ENCODE data around the gene PCDH9.

The PCDH9 gene

DNA sequence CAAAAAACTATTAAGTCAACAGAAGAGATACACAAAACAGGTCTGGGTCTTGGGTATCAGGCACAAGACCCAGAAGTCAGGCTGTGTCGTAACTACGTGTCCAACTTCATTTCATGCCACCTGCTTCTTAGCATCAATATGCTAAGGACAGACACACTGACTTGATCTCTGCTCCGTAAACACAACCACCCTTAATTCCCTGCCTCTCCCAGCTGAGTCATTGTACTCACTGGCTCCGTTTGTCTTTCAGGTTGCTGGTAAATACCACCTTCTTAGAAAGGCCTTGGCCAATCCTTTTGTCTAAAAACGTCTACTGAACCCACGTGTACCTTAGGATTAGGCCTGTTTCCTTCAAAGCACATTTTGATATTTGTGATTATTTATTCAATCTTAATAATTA, 726.2 kb downstream of the PCDH9 start:
- no peak for DNase-seq

DNA sequence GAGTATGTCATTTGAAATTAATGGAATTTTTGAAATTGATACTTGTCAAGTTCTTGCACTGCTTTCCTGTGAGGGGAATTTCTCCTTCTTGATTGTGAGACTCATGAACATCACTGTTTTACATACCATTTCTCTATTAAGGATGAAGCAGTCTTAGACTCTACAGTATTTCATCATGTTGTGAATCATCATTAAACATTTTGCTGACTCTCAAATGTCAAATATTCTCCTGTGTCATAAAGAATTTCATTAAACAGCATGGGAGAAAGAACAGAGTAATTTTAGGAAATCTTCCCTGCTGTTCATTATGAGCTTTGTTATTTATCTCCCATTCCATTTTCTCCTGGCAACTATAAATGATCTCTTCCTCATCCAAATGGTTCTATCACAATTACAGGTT, 729.0 kb downstream of the PCDH9 start:
- DNase-seq: no peak

DNA sequence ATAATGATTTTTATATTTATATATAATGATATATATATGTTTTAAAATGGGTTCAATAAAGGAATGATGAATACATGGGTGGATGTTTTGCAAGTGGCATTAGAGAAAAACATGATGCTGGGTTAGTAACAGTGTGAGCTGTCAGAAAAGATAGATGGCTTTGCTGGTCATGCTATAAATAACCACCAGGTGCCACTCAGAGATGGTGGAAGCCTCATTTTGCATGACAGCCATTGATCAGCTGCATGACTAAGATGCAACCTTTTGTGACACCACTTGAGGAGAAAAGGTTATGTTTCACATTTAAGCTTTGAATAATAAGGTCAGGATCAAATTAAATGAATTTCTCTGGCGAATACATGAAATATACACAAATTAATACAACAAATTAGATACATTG, 737.7 kb downstream of the PCDH9 start:
- no peak for DNase-seq

- no peak for DNase-seq
Observed at GRCh38 chr13:66491251-66491650, 738.9 kb downstream of the PCDH9 start.

GRCh38 chr13:66489586-66489985, 740.5 kb downstream of the PCDH9 start:
- DNase-seq: no peak

DNA sequence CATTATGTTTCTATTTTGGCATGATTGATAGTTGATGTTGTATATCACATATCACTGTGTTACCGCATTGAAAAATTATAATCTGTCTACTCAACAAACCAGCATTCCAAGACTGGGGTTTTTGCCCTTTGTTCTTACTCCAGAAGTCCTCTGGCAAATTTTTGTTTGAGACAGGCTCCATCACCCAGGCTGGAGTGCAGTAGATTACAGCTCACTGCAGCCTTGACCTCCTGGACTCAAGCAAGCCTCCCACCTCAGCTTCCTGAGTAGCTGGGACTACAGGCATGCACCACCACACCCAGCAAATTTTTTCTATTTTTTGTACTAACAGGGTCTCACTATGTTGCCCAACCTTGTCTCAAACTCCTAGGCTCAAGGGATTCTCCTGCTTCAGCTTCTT, 741.0 kb downstream of the PCDH9 start:
- DNase-seq: no peak

- DNase-seq: no peak
Observed at GRCh38 chr13:66483712-66484111, 746.4 kb downstream of the PCDH9 start.

- no peak for DNase-seq
Observed at GRCh38 chr13:66482836-66483235, 747.3 kb downstream of the PCDH9 start.

DNA sequence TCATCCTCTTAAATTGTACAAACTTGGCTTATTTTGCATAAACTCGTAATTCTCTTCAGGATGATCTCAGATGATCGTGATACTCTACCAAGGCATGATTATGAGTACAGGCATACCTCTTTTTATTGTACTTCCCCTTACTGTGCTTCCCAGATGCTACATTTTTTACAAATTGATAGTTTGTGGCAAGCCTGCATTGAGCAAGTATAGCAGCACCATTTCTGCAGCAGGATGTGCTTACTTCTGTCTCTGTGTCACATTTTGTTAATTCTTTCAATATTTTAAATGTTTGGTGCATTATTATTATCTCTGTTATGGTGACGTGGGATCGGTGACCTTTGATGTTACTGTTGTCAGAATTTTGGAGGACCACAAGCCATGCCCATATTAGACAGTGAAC, 752.3 kb downstream of the PCDH9 start:
- DNase-seq: no peak

DNA sequence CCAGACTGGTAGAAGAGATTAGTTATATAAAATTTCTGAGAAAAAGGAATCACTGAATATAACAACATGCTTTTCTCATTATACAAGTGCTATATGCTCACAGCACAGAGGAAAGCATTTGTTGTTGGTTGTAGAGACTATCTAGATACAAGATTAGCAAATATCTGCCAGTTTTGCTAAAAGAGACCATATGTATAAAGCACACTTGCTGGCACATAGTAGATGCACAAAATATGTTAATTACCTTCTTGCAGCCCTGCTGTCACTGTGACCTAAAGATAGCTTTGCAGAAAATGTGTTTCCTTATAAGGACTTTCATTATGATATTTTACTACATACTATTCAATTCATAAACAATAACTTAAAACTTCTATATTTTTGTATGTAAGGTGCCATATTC, 755.1 kb downstream of the PCDH9 start:
- DNase-seq: no peak

DNA sequence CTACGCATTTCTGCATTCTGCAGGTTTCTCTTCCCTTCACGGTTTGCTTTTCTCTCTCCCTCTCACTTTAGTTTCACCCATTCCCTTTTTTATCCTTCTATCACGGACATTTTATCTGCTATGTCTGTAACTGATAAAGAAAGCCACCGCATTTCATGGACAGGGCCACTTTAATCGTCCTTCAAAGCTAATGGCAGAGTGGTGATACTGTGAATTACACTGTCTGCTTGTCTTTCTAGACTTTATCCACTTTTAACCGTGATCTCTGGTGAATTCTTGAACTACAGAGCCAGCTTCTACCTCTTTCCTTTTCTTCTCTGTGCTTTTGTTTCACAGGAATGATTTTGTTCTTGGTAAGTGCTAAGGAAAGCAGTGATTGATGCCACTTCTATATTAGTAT, 760.4 kb downstream of the PCDH9 start:
- no peak for DNase-seq

GRCh38 chr13:66468656-66469055, 761.5 kb downstream of the PCDH9 start:
- no peak for DNase-seq

- no peak for DNase-seq
Observed at GRCh38 chr13:66462187-66462586, 767.9 kb downstream of the PCDH9 start.

- DNase-seq: no peak
Observed at GRCh38 chr13:66461021-66461420, 769.1 kb downstream of the PCDH9 start.

DNA sequence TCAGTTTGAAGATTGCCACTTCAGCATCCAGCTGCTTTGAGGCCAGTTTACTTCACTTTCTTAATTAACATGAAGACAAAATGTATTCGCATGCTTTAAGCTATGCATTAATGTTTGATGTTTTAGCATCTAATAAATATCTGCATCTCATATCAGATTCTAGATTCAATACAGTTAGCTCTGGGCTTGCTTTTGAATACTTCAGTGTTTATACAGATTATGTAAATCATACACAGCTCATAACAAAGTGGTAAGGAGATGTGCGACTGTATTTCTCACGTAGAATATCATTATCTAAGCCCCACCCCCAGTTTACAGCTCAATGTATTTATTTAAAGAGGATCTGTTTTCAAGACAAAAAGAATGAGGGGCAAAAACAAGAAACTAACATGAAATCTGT, 770.5 kb downstream of the PCDH9 start:
- DNase-seq: no peak

DNA sequence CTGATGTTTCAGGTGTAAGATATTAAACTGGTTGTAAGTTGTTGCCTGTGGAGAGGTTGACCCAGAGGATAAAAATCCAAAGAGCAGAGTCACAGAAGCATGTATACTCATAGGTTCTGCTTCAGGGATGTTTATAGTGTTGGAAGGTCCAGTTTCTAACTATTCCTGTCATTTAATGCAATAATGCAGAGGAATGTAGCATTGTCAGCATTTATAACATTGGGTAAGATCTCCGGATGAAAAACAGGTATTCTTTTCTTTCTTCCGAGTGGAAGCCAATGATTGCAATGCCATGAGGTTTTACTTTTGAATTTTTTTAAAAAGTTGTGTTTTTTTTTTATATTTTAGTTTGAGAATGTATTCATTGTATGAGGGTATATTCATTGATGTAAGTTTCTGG, 771.0 kb downstream of the PCDH9 start:
- DNase-seq: no peak

DNA sequence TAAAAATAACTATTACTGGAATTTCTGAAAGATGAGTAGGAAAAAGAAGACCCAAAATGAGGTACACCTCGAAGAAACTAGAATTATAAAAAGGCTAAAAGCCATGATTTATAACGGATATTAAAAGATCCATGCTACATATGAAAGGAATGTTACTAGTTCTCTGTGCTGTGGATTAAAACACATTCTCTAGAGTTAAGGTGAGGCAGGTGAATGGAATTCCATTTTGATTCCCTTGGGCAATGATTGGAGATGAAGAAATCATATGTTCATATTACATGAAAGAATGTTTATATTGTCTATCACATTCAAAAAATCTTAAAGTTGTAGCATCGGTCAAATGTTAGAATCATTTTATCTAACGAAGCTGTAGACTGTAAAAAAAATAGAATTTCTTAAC, 783.7 kb downstream of the PCDH9 start:
- DNase-seq: no peak

DNA sequence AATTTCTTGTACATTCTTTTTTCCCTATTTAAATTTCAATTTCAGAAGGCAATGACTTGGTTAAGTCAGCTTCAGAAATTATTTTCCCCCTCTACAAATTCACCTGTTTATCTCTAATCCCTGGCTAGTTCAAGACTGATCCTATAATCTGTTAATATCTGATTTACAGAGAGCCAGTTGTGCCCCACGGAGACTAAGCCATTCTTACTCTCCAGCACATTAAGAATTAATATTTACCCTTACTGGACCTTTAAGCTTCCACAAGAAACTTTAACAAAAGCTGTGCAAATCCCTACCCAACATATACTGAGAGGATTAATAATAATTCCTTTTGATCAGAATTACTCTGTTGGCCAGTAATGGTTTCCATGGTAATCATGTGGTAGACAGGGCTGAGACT, 786.2 kb downstream of the PCDH9 start:
- DNase-seq: no peak

- no peak for DNase-seq
Observed at GRCh38 chr13:66440938-66441337, 789.2 kb downstream of the PCDH9 start.

- DNase-seq: no peak
Observed at GRCh38 chr13:66430728-66431127, 799.4 kb downstream of the PCDH9 start.

GRCh38 chr13:66430269-66430668, 799.9 kb downstream of the PCDH9 start:
- no peak for DNase-seq

DNA sequence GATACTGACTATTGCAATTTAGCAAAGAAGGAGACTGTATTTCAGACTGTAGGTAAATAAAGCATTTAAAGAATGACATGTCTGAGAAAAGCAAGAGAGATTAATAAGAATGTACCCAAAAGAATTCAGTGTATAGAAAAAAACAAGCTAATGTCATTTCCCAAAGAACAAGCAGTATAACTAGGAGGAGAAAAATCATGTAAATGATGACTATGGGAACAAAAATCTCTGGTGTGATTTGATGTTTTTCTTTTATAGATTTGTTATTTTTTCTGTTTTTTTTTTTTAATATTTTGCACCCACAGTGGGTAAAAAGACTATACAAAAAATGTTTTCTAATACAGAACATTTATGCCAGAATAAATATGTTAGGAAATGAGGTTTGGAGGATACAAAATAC, 801.0 kb downstream of the PCDH9 start:
- no peak for DNase-seq

DNA sequence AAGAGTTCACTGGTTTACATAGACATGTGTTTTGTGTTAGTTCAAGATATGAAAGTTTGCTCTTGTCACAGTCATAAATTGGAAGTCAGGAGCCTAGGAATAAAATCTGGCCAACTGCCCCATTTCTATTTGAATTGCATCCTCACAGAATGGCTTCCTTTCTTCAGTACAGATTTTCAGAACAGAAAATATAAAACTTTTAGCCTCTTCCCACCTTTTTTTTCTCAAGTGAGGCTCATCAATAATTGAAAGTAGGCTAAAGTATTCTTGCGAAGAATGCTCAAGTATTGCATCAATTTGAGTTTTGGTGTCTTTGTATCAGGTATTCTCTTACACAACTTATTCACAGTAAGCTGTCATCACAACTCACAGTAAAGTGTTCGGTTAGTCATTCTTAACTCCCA, 802.7 kb downstream of the PCDH9 start:
- no peak for DNase-seq

DNA sequence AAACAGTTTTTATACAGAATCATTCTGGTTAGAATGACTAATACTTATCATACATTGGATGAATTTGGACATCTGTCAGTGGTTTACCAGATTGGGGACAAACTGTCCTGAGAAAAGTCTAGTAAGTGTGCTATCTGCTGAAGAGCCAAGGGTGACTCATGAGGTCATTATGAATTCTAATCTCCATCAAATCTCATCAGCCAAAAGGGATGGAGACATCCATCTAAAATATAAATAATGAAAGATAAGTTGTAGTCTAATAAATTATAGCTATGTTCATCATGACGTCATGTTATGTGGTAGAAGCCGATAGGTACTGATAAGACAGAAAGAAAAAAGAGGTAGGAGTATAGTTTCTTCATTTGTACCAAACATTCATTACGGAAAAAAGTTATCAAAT, 804.4 kb downstream of the PCDH9 start:
- no peak for DNase-seq

- DNase-seq: no peak
Observed at GRCh38 chr13:66424422-66424821, 805.7 kb downstream of the PCDH9 start.

DNA sequence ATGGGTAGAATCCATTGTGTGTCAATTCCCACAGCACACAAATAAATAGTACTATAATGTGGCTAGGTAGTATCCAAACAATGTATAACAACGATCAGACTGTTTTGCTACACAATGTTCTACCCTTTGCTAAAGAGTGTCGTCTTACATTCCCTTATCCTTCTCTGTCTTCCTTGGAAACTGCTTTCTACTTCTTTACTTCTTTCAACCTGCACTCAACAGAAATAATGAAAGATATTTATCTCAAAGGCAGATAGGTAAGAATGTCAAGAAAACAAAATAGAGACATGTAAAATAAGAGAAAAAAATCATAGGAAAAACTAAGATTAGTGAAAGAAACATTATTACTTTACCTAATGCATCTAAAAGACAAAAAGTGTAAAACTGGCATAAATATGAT, 814.7 kb downstream of the PCDH9 start:
- DNase-seq: no peak
